ENCODE measurements around the gene CD160. TPM values are rescaled to one million over a fixed set of nuclear protein-coding genes. Genes with fewer than 3 reads are reported as not detected.
A peak's percentile ranks its signal among the peaks of the same experiment; 100 is the strongest.

The CD160 gene
- total and polyA plus RNA-seq, 2 of the 13 experiments (the other 11 are each of a cell fraction or from before 2014, with no cell fraction given) = 0.09 TPM; not detected in 1

DNA sequence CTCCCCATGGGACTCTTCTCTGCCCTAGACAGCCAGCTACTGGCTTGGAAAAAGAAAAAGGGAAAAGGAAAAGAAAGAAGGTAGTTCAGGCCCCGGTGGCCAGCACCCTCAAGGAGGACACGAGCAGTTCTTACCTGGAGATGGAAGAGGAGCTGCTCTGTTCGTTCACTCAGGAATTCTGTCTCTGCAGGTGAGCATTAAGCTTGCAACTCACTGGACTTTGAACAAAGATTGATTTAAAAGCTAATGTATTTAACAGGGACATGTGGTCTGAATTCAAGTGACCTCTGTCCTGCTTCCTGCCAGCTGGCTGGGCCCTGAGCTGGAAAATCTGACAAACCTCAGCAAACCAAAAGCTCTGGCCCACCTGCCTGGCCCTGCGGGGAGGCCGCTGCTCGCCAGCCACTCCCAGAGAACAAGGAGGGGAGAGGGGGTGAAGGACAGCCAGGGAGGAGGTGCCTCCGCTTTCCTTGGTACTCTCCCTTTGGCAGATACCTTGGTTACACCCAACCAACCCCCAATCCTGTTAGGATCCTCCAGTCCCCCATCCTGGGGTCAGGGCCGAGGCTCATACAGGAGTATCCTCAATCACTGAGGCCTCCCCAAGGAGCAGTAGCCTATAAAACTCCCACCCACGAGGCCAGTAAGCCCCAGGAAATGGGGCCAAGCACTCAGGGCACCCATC is 12.0 kb upstream of the CD160 start, which contains the start of gene PDZK1 (continued):
- TF ChIP-seq EP300 (IDR thresholded peaks at IDR 0.05; ENCODE audit: low read depth in 2 of 2, low read length in 2 of 2) = peak; percentile 9 to 51; a peak in 2 of 4 replicates
- 0 out of 2 replicates have a peak, but pooled peaks have one; percentile 55 for TF ChIP-seq EP300 (CRISPR knock-in tag; IDR thresholded peaks at IDR 0.05; ENCODE audit: borderline replicate concordance)
- TF ChIP-seq POLR2G (IDR thresholded peaks at IDR 0.05; ENCODE audit: low read depth, low read length) = peak; percentile 32; the same call in 1 of the 2 replicates
- TF ChIP-seq NFKB2 (CRISPR knock-in tag; IDR thresholded peaks at IDR 0.05; ENCODE audit: borderline replicate concordance) = 0 out of 2 replicates have a peak, but pooled peaks have one; percentile 46
- 0 out of 2 replicates have a peak, but pooled peaks have one; percentile 58 for TF ChIP-seq SNAPC4 (CRISPR knock-in tag; IDR thresholded peaks at IDR 0.05)
- no peak for TF ChIP-seq TAF15 (IDR thresholded peaks at IDR 0.05; ENCODE audit: low read depth, low read length, poor library complexity, severe bottlenecking)
- TF ChIP-seq, protein P1, sequence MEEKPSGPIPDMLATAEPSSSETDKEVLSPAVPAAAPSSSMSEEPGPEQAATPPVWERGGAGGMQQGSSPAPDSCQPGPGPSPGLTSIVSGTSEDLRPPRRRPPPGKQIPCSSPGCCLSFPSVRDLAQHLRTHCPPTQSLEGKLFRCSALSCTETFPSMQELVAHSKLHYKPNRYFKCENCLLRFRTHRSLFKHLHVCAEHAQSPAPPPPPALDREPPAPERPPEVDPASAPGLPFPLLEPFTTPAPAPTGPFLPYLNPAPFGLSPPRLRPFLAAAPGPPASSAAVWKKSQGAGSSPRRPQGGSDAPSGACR (CRISPR knock-in tag; IDR thresholded peaks at IDR 0.05) = 0 out of 2 replicates have a peak, but pooled peaks have one; percentile 41
- TF ChIP-seq HIVEP1 (CRISPR knock-in tag; IDR thresholded peaks at IDR 0.05) = peak; percentile 49
- 0 out of 2 replicates have a peak, but pooled peaks have one; percentile 43 for TF ChIP-seq ZNF629 (CRISPR knock-in tag; conservative IDR thresholded peaks at IDR 0.05)
- TF ChIP-seq MAX (IDR thresholded peaks at IDR 0.05) = peak; percentile 61
- TF ChIP-seq ZNF292 (CRISPR knock-in tag; IDR thresholded peaks at IDR 0.05; ENCODE audit: borderline replicate concordance, low read depth) = peak; percentile 82; the same call in 1 of the 2 replicates
- TF ChIP-seq ZNF75D (CRISPR knock-in tag; IDR thresholded peaks at IDR 0.05; ENCODE audit: borderline replicate concordance) = no peak
- TF ChIP-seq, protein P2, sequence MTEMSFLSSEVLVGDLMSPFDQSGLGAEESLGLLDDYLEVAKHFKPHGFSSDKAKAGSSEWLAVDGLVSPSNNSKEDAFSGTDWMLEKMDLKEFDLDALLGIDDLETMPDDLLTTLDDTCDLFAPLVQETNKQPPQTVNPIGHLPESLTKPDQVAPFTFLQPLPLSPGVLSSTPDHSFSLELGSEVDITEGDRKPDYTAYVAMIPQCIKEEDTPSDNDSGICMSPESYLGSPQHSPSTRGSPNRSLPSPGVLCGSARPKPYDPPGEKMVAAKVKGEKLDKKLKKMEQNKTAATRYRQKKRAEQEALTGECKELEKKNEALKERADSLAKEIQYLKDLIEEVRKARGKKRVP (CRISPR knock-in tag; IDR thresholded peaks at IDR 0.05) = no peak
- 0 out of 2 replicates have a peak, but pooled peaks have one; percentile 67 for TF ChIP-seq ZNF256 (CRISPR knock-in tag; conservative IDR thresholded peaks at IDR 0.05)
- no peak for TF ChIP-seq ZNF143 (CRISPR knock-in tag; IDR thresholded peaks at IDR 0.05)
- TF ChIP-seq, protein P3, sequence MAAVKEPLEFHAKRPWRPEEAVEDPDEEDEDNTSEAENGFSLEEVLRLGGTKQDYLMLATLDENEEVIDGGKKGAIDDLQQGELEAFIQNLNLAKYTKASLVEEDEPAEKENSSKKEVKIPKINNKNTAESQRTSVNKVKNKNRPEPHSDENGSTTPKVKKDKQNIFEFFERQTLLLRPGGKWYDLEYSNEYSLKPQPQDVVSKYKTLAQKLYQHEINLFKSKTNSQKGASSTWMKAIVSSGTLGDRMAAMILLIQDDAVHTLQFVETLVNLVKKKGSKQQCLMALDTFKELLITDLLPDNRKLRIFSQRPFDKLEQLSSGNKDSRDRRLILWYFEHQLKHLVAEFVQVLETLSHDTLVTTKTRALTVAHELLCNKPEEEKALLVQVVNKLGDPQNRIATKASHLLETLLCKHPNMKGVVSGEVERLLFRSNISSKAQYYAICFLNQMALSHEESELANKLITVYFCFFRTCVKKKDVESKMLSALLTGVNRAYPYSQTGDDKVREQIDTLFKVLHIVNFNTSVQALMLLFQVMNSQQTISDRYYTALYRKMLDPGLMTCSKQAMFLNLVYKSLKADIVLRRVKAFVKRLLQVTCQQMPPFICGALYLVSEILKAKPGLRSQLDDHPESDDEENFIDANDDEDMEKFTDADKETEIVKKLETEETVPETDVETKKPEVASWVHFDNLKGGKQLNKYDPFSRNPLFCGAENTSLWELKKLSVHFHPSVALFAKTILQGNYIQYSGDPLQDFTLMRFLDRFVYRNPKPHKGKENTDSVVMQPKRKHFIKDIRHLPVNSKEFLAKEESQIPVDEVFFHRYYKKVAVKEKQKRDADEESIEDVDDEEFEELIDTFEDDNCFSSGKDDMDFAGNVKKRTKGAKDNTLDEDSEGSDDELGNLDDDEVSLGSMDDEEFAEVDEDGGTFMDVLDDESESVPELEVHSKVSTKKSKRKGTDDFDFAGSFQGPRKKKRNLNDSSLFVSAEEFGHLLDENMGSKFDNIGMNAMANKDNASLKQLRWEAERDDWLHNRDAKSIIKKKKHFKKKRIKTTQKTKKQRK (IDR thresholded peaks at IDR 0.05; ENCODE audit: low read length) = no peak
